Measurements from ENCODE around the gene HNRNPA0. TPM values are rescaled to one million over a fixed set of nuclear protein-coding genes. Genes with fewer than 3 reads are reported as not detected.

Gene HNRNPA0
- total RNA-seq, 1 experiment from 2014 or later, result 68.5 TPM

DNA sequence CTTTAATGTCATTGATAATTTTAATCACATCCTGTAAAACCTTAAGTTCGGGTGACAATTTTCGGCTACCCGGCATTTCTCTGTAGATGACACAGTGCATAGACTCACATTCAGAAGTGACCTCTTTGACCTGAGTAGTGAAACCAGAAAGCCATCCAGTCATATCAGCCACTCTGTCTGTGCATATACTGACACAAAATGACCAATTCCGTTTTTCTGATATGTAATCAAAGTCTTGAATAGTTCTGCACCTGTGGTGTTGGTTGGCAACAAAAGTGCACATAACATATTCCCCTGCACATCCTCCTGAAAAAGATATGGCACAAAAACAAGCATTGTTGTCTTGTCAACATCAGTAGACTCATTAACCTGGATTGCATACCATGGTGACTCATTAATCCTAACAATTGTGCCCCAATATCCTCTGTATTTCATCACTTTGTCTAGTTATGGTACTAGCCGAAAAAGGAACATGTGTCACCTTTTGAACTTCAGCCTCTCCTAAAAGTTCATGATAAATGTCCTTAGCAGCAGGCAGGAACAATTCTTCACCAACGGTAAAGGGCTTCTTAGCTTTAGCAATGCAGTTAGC, 4.6 kb upstream of the HNRNPA0 start:
- Histone ChIP-seq H3K27me3 (ENCODE audit: insufficient read depth, low read length) (no peaks in the 10 kb centered on the region), H2BK5ac (ENCODE audit: insufficient read length, low read length) (no peak overlapping the region), H4K20me1 (ENCODE audit: control insufficient read depth, insufficient read depth, insufficient read length) (no peaks in the 10 kb centered on the region), H3K27ac (ENCODE audit: insufficient read length, low read depth, low read length) (no peak overlapping the region), H3K4ac (ENCODE audit: low read depth, low read length) (no peak overlapping the region), H4K91ac (ENCODE audit: insufficient read length, low read depth, low read length) (no peak overlapping the region), H3K9me3 (ENCODE audit: control insufficient read depth, low read depth, low read length) (no peaks in the 10 kb centered on the region), H2AK5ac (ENCODE audit: insufficient read length, low read length) (no peak overlapping the region), H3K23me2 (ENCODE audit: insufficient read length, low read depth, low read length, poor library complexity, severe bottlenecking) (peaks cover 3% of the 10 kb centered on the region), H3K4me2 (ENCODE audit: insufficient read depth, insufficient read length, low read length) (no peak overlapping the region), H2AFZ (ENCODE audit: low read length) (no peak overlapping the region), H3K79me1 (ENCODE audit: insufficient read depth, low read depth, low read length, poor library complexity, severe bottlenecking) (no peaks in the 10 kb centered on the region), H2BK12ac (ENCODE audit: insufficient read length, low read depth, low read length) (no peak overlapping the region), H3K18ac (ENCODE audit: insufficient read length, low read depth, low read length) (no peak overlapping the region), H2BK20ac (ENCODE audit: low read depth, low read length, poor library complexity, severe bottlenecking) (no peak overlapping the region), H3K56ac (ENCODE audit: insufficient read length, low read depth, low read length) (no peak overlapping the region), H3K14ac (ENCODE audit: insufficient read depth, low read length) (no peak overlapping the region), H3K4me1 (ENCODE audit: insufficient read depth, low read length) (no peaks in the 10 kb centered on the region), H3K9ac (ENCODE audit: extremely low read depth, insufficient read length, low read length) (no peak overlapping the region), H3K23ac (ENCODE audit: insufficient read length, low read depth, low read length) (no peak overlapping the region), H2BK120ac (ENCODE audit: low read depth, low read length, poor library complexity, severe bottlenecking) (no peak overlapping the region), H4K5ac (ENCODE audit: insufficient read length, low read depth, low read length) (no peak overlapping the region), H3K79me2 (ENCODE audit: insufficient read depth, low read length) (peaks cover under 1% of the 10 kb centered on the region; the same call in 1 of the 2 replicates), H4K8ac (replicated peaks; ENCODE audit: insufficient read length, low read depth, low read length) (no peak overlapping the region), H3T11ph (ENCODE audit: low read length) (no peak overlapping the region), H2BK15ac (ENCODE audit: low read depth, low read length) (no peak overlapping the region)
- H3K9me3 Mint-ChIP-seq, result peaks cover 8 to 9% of the 10 kb centered on the region in 2 experiments; a peak in 4 of 5 replicates
- no peak overlapping the region for H3K27ac Mint-ChIP-seq
- H3K27me3 Mint-ChIP-seq (ENCODE audit: low read depth), result peaks cover 19% of the 10 kb centered on the region
- H3K4me1 Mint-ChIP-seq, result peaks cover 4% of the 10 kb centered on the region in 2 experiments
- H3K36me3 Mint-ChIP-seq (ENCODE audit: insufficient read depth in 1 of 3, low read depth in 3 of 3), result peaks cover 0 to 11% (median under 1%) of the 10 kb centered on the region in 3 experiments; a peak in 2 of 7 replicates
- TF ChIP-seq, protein P1, sequence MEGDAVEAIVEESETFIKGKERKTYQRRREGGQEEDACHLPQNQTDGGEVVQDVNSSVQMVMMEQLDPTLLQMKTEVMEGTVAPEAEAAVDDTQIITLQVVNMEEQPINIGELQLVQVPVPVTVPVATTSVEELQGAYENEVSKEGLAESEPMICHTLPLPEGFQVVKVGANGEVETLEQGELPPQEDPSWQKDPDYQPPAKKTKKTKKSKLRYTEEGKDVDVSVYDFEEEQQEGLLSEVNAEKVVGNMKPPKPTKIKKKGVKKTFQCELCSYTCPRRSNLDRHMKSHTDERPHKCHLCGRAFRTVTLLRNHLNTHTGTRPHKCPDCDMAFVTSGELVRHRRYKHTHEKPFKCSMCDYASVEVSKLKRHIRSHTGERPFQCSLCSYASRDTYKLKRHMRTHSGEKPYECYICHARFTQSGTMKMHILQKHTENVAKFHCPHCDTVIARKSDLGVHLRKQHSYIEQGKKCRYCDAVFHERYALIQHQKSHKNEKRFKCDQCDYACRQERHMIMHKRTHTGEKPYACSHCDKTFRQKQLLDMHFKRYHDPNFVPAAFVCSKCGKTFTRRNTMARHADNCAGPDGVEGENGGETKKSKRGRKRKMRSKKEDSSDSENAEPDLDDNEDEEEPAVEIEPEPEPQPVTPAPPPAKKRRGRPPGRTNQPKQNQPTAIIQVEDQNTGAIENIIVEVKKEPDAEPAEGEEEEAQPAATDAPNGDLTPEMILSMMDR (conservative IDR thresholded peaks at IDR 0.05), result no peak
- DNase-seq, result no peak
- no CpG with 5 or more reads among the region's 6 CpGs for WGBS (ENCODE audit: extremely low coverage, insufficient read length, low lambda C conversion rate)
- no peak overlapping the region for H3K4me3 Mint-ChIP-seq
